ENCODE results near the gene SEMA4B.
A peak's percentile ranks its signal among the peaks of the same experiment; 100 is the strongest.

SEMA4B gene

GRCh38 chr15:90201130-90201943, at the start of gene SEMA4B:
SEMA4B (plus strand) TSS chr15:90201330; CDS start chr15:90201579, 249 bp downstream.
- in situ Hi-C loops (cut with MboI; ENCODE audit: low sequenced_read_pairs, unreplicated experiment), result no loop called here
- no peak for TF ChIP-seq CTCF (IDR thresholded peaks at IDR 0.05; ENCODE audit: borderline replicate concordance, control extremely low read depth, extremely low read depth, insufficient read depth, missing control alignments)
- DNase-seq (ENCODE audit: low spot score), result peak; percentile 95

- in situ Hi-C loops (cut with MboI; ENCODE audit: low sequenced_read_pairs, unreplicated experiment), result loop anchor here (5.0 kb wide), 1 partner anchor 65 kb away; no protein-coding TSS in a partner anchor
- DNase-seq (ENCODE audit: low spot score), result no peak
- no peak for TF ChIP-seq CTCF (IDR thresholded peaks at IDR 0.05; ENCODE audit: borderline replicate concordance, control extremely low read depth, extremely low read depth, insufficient read depth, missing control alignments)
These were observed 49.0 kb upstream of the SEMA4B start for GRCh38 chr15:90151989-90152645.

- TF ChIP-seq CTCF (IDR thresholded peaks at IDR 0.05; ENCODE audit: borderline replicate concordance, control extremely low read depth, extremely low read depth, insufficient read depth, missing control alignments), result no peak
- in situ Hi-C loops (cut with MboI; ENCODE audit: low sequenced_read_pairs, unreplicated experiment), result loop anchor here (5.0 kb wide), 1 partner anchor 64 kb away; no protein-coding TSS in a partner anchor
These were observed 47.5 kb upstream of the SEMA4B start for GRCh38 chr15:90153658-90154057.

GRCh38 chr15:90154246-90154645, 46.9 kb upstream of the SEMA4B start:
- no peak for DNase-seq (ENCODE audit: low spot score)
- in situ Hi-C loops (cut with MboI; ENCODE audit: low sequenced_read_pairs, unreplicated experiment), result loop anchor here (5.0 kb wide), 1 partner anchor 63 kb away; no protein-coding TSS in a partner anchor
- TF ChIP-seq CTCF (IDR thresholded peaks at IDR 0.05; ENCODE audit: borderline replicate concordance, control extremely low read depth, extremely low read depth, insufficient read depth, missing control alignments), result no peak

More at GRCh38 chr15:90153658-90154057, 47.5 kb upstream of the SEMA4B start:
- no peak for DNase-seq (ENCODE audit: low spot score)

- no peak for DNase-seq (ENCODE audit: low spot score)
- in situ Hi-C loops (cut with MboI; ENCODE audit: low sequenced_read_pairs, unreplicated experiment), result loop anchor here (5.0 kb wide), 1 partner anchor 62 kb away; no protein-coding TSS in a partner anchor
- TF ChIP-seq CTCF (IDR thresholded peaks at IDR 0.05; ENCODE audit: borderline replicate concordance, control extremely low read depth, extremely low read depth, insufficient read depth, missing control alignments), result no peak
These were observed 46.1 kb upstream of the SEMA4B start for GRCh38 chr15:90154861-90155626.

GRCh38 chr15:90159213-90159612, 41.9 kb upstream of the SEMA4B start:
- no peak for TF ChIP-seq CTCF (IDR thresholded peaks at IDR 0.05; ENCODE audit: borderline replicate concordance, control extremely low read depth, extremely low read depth, insufficient read depth, missing control alignments)
- DNase-seq (ENCODE audit: low spot score), result no peak
- in situ Hi-C loops (cut with MboI; ENCODE audit: low sequenced_read_pairs, unreplicated experiment), result no loop called here
